Activated naive CD8-positive, alpha-beta T cell treated with anti-CD3 and anti-CD28 coated beads for 36 hours (primary cell): Measurements from ENCODE around the gene VGLL4. TPM values are rescaled to one million over a fixed set of nuclear protein-coding genes. Genes with fewer than 3 reads are reported as not detected.

ENCODE experiments used
- DNase-seq: peaks from one replicate; pipeline ENCODE4 v3.0.0; 2021
- H3K27ac Mint-ChIP-seq: one replicate; pipeline ENCODE4 v1.8.0; 2022; ENCODE audit warnings: mild to moderate bottlenecking, moderate library complexity, mixed read lengths
- H3K27me3 Mint-ChIP-seq: one replicate; pipeline ENCODE4 v1.8.0; 2022; ENCODE audit warnings: mild to moderate bottlenecking, mixed read lengths
- H3K36me3 Mint-ChIP-seq: one replicate; pipeline ENCODE4 v1.8.0; 2021; ENCODE audit warnings: mild to moderate bottlenecking, mixed read lengths
- H3K4me1 Mint-ChIP-seq: one replicate; pipeline ENCODE4 v1.8.0; 2021; ENCODE audit warnings: mixed read lengths
- H3K4me3 Mint-ChIP-seq: one replicate; pipeline ENCODE4 v1.8.0; 2022; ENCODE audit warnings: mild to moderate bottlenecking, moderate library complexity, mixed read lengths
- H3K9me3 Mint-ChIP-seq: one replicate; pipeline ENCODE4 v1.8.0; 2022; ENCODE audit warnings: mixed read lengths
- total RNA-seq, 2 experiments: library from RNA; stranded (reverse); gene quantifications; one replicate each; pipeline ENCODE4 v1.2.3, GENCODE V29; 2021

The VGLL4 gene
- total RNA-seq, 2 experiments from 2014 or later = 44.0 to 44.8 TPM

DNA sequence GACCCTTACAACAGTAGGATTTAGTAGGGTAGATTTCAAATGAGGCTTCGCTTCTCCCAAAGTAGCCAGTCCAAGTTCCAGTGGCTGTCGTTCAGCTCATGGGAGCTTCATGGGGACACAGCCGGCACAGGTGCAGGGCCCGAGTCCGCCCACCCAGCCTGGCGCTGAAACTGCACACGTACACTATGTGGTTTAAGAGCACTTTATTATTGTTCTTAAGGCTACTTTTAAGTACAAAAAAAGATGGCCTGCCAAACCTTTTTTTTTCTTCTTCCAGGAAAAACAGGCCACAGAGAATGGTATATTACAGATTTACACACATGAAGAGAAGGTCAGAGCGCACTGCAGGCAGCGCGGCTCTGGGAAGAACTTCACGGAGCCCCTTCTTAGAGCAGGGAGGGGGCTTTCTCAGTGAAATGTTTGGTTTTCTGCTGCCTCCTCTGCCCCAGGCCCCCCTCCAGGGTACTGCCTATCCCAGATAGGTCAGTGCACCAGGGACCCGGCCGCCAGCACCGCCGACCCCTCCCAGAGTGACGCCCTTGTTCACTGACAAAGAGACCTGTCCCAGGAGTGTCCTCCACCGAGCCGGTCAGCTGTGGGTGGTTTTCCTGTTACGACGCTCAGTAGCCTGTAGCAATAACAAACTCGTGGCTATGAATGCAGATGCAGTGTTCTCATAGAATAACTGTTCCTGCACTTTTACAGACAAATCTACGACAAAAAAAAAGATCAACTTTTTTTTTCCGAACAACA is 87.7 kb downstream of the VGLL4 start:
- Mint-ChIP-seq H3K9me3 (peaks cover 7% of the 10 kb centered on the region), H3K4me3 (no peak overlapping the region), H3K4me1 (peaks cover 5% of the 10 kb centered on the region), H3K27me3 (no peaks in the 10 kb centered on the region), H3K27ac (no peak overlapping the region), H3K36me3 (peaks cover 37% of the 10 kb centered on the region)
- no peak for DNase-seq

DNA sequence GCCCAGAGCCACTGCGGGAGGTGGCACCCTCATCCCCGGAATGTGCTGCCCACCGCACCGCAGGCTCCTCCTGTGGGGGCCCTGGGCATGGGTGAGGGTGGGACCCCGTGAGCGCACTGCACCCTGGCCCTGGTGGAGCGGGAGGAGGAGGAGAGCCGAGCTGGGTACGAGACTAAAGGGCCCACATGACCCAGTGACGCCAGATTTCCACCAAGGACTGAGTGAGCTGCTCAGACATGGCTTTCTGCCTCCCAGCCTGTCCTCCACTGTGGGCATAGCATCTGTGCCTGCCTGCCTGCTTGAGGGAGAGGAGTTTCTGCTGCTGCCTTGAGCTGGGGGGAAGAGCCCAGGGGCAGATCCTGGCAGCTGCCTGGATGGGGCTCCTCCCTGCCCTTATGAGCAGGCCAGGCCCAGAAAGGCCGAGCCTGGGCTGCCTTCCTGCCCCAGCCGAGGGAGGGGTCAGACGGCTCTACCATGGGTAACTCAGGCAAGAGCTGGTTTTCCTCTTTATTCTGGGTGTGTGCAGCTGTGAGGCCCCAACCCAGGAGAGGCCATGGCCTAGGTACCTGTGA is 88.4 kb downstream of the VGLL4 start:
- H3K36me3 Mint-ChIP-seq = peaks cover 42% of the 10 kb centered on the region
- H3K27ac Mint-ChIP-seq = no peak overlapping the region
- no peak for DNase-seq
- peaks cover 5% of the 10 kb centered on the region for H3K4me1 Mint-ChIP-seq
- no peak overlapping the region for H3K4me3 Mint-ChIP-seq
- H3K9me3 Mint-ChIP-seq = peaks cover 11% of the 10 kb centered on the region
- H3K27me3 Mint-ChIP-seq = no peaks in the 10 kb centered on the region

DNA sequence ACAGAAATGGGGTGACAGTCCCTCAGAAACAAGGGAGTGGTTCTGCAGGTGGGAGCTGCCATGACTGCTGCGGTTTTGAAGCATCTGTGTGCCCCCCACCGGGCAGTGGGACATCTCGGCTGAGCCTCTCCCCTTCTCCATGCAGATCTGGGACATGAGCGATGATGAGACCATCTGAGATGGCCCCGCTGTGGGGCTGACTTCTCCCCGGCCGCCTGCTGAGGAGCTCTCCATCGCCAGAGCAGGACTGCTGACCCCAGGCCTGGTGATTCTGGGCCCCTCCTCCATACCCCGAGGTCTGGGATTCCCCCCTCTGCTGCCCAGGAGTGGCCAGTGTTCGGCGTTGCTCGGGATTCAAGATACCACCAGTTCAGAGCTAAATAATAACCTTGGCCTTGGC is 89.0 kb downstream of the VGLL4 start:
- no peaks in the 10 kb centered on the region for H3K27me3 Mint-ChIP-seq
- H3K9me3 Mint-ChIP-seq = peaks cover 12% of the 10 kb centered on the region
- DNase-seq = no peak
- no peak overlapping the region for H3K27ac Mint-ChIP-seq
- peaks cover 44% of the 10 kb centered on the region for H3K36me3 Mint-ChIP-seq
- H3K4me1 Mint-ChIP-seq = peaks cover 5% of the 10 kb centered on the region
- no peak overlapping the region for H3K4me3 Mint-ChIP-seq

DNA sequence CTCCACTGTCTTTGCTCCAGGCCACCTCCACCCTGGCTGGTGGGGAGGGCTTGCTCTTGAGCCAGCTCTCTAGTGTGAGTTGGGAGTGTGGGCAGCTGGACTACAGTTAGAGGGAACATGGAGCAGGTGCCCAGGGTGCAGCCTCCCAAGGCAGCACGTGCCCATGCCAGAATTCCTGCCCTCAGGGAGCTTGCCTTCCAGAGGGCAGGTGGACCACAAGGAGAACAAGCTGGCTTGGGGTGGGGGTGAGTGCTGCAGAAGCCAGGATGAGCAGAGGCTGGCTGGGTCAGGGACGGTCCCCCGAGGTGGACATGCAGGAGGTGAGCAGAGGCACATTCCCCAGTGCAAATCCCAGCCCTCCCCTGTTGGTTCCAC is 89.5 kb downstream of the VGLL4 start:
- Mint-ChIP-seq H3K36me3 (peaks cover 46% of the 10 kb centered on the region), H3K27ac (no peak overlapping the region), H3K4me3 (no peak overlapping the region), H3K9me3 (peaks cover 12% of the 10 kb centered on the region), H3K27me3 (no peaks in the 10 kb centered on the region), H3K4me1 (peaks cover 5% of the 10 kb centered on the region)
- DNase-seq = no peak

DNA sequence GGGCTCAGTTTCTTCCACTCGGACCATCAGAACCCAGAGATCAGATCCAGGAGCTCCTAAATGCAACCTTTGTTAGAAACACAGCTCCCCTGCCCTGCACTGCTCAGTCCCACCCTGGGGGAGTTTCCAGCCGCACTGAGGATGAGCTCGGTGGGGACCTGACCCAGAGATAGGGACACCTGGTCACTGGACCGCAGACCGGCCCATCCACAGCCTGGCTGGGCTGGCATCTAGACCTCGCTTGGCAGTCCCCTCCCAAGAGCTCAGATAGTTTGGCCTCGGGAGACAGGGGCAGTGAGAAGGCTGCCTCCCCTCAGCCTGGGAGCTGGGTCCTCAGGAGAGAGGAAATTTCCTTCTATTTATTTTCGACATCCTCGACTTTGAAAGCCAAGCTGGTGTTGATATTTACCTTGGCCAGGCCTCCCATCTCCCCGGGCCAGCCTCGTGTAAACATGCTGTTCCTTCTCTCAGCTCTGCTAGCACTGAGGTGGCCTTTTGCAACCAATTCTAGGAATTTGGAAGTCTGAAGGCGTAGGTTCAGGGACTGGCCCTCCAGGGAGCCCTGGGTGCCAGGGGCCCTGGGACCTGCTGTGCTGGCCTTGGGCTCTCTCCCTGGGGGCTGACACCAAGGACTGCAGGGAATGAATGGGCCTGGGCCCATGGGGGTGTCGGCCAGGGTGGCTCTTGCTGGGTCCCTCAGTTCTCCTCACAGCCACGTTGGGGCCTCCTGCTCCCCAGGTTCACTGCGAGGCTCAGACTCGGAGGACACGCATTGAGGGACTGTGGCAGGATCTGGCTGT is 90.1 kb downstream of the VGLL4 start:
- Mint-ChIP-seq H3K4me1 (peaks cover 5% of the 10 kb centered on the region), H3K36me3 (peaks cover 47% of the 10 kb centered on the region), H3K27me3 (no peaks in the 10 kb centered on the region), H3K9me3 (peaks cover 12% of the 10 kb centered on the region), H3K27ac (no peak overlapping the region), H3K4me3 (no peak overlapping the region)
- DNase-seq = no peak

DNA sequence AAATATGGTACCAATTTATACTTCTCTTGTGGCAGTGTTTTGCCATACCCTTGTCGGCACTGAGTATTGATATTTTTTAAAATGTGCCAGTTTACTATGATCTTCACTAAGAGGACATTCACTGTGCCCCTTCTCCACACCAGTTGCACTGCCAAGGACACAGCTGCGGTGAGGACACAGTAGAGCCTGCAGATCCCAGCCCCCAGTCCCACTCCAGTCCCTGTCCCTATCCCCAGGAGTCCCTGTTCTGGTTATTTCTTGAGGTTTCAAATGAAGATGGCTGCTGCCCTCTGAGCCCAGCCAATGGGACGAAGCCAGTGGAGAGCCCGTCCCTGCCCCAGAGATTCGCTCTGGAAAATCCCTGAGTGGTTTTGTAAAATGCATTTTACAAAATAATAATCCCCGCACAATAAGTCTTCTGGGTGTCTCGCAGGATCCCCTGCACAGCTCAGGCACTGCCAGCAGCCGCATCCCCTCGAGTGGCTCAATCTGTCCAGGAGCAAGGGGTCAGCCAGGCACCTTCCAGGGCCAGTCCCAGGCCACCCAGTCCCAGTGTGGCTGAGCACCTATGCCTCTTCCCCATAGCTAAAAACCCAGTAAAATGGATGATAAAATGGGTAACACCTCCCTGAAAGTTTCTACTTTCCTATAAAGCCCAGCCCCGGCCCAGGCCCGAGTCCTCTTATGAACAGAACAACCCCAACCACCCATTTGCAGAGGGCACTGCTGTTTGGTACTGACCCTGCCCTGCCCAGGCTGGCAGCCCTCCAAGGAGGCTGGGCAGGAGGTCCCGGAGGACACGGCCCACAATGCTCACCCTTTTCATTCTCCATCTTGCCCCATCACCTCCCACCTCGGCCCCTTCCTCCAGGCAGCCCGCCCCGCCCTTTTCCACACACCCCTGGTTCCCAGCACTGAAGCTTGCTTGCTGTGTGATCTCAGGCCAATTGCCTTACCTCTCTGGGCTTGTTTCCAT is 91.1 kb downstream of the VGLL4 start:
- Mint-ChIP-seq H3K36me3 (peaks cover 52% of the 10 kb centered on the region), H3K27ac (no peak overlapping the region), H3K9me3 (peaks cover 16% of the 10 kb centered on the region), H3K4me3 (no peak overlapping the region), H3K27me3 (no peaks in the 10 kb centered on the region), H3K4me1 (no peaks in the 10 kb centered on the region)
- DNase-seq = no peak

DNA sequence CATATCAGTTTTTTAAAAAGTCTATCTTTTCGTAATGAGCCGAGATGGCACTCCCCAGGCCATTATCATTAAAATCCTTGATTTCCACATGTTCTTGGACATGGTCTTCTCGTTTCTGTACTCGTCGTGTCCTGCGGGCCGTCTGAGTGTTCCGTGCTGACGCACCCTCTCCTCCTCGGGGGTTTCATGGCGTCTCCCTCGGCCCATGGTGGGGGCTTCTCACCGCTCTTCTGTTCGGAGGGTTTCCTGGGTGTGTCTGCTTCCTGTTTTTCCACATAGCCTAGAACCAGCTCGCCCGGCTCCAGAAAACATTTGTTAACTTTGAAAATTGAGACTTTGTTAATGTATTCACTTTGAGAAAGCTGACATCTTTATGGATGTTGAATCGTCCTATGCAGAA is 92.7 kb downstream of the VGLL4 start:
- Mint-ChIP-seq H3K27ac (no peak overlapping the region), H3K4me1 (no peaks in the 10 kb centered on the region), H3K4me3 (no peak overlapping the region), H3K27me3 (no peaks in the 10 kb centered on the region), H3K9me3 (peaks cover 19% of the 10 kb centered on the region), H3K36me3 (peaks cover 59% of the 10 kb centered on the region)
- no peak for DNase-seq

DNA sequence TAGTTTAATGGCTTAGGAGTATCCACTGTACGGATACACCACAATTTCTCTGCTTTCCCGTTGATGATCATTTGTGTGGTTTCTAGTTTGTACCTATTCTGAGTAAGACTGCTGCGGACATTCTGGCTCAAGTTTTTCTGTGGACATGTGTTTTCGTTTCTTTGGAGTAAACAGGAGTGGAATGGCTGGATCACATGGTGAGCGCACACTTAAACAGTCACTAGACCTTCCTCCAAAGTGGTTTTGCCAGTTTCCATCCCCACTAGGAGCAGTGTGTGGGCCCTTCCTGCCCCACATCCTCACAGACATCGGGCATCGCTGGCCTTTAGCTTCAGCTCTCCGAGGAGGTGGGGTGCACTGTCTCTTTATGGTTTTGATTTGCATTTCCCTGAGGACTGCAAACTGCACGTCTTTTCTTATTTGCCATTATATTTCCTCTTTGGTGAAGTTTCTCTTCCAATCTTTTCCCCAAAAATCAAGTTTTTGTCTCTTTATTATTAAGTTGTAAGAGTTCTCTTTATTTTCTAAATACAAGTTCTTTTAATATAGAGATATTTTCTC is 94.1 kb downstream of the VGLL4 start:
- peaks cover 19% of the 10 kb centered on the region for H3K9me3 Mint-ChIP-seq
- H3K36me3 Mint-ChIP-seq = peaks cover 53% of the 10 kb centered on the region
- H3K4me1 Mint-ChIP-seq = no peaks in the 10 kb centered on the region
- DNase-seq = no peak
- H3K4me3 Mint-ChIP-seq = no peak overlapping the region
- no peak overlapping the region for H3K27ac Mint-ChIP-seq
- no peaks in the 10 kb centered on the region for H3K27me3 Mint-ChIP-seq

DNA sequence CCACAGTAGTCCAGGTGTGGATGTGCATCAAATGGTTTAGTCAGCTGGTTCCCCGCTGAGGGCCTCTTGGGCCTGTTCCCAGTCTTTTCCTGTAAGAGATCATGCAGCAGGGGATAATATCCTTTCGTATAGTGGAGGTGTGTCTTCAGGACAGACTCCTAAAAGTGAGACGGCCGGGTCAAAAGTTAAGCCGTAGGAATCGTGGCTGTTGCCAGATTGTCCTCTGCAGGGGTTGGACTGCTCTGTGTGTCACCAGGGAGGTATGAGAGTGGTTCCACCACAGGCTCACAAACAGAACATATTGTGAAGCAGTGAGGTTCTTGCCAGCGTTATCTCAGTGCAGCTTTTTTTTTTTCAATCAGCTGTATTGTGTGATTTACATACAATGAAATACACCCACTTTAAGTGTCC is 95.0 kb downstream of the VGLL4 start:
- DNase-seq = no peak
- peaks cover 19% of the 10 kb centered on the region for H3K9me3 Mint-ChIP-seq

DNA sequence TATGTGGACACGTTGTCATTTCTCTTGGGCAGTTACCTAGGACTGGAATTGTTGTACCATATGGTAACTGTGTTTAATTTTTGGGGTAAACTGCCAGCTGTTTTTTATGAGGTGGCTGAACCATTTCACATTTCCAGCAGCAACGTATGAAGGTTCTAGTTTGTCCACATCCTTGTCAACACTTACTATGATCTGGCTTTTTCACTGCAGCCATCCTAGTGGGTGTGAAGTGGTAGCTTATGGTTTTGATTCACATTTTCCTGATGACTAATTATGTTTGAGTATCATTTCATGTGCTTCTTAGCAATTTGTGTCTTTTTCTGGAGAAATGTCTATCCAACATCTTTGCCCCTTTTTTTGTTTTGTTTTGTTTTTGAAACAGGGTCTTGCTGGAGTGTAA is 96.2 kb downstream of the VGLL4 start:
- peaks cover 40% of the 10 kb centered on the region for H3K36me3 Mint-ChIP-seq
- H3K4me3 Mint-ChIP-seq = no peak overlapping the region
- DNase-seq = no peak
- peaks cover 13% of the 10 kb centered on the region for H3K9me3 Mint-ChIP-seq
- H3K27ac Mint-ChIP-seq = no peak overlapping the region
- H3K27me3 Mint-ChIP-seq = no peaks in the 10 kb centered on the region
- no peaks in the 10 kb centered on the region for H3K4me1 Mint-ChIP-seq

More for the DNA sequence above, 95.0 kb downstream of the VGLL4 start:
- Mint-ChIP-seq H3K4me3 (no peak overlapping the region), H3K36me3 (peaks cover 50% of the 10 kb centered on the region), H3K27ac (no peak overlapping the region), H3K4me1 (no peaks in the 10 kb centered on the region), H3K27me3 (no peaks in the 10 kb centered on the region)

DNA sequence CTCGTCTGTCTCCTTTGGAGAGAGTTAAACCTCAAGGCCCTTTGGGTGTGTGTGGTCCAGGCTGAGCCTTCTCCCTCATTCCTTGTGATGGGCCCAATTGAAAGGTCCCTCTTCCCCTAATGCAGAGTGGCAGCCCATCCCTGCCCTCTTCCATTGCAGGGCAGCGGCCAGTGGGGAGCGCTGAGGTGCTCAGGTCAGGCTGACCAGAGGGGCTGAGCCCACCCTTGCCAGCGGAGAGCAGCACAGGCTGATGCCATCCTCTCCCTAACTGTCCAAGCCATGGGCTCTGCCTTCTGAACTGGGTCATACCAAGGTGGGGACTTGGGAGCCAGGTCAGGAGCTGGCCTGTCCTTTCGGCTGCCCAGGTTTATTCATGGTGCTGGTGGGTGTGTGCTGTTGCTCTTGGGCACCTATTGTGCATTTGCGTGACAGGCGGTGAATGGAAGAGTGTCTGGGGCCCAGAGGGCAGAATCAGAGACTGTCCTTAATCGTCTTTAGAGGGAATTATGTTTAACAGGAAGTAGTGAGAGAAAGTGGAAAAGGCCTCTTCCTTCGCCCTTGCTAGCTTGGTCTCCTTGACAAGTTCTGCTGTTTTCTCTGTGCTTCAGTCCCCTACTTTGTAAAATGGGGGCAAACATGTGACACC is 96.9 kb downstream of the VGLL4 start:
- Mint-ChIP-seq H3K4me3 (no peak overlapping the region), H3K9me3 (peaks cover 12% of the 10 kb centered on the region), H3K27me3 (no peaks in the 10 kb centered on the region), H3K36me3 (peaks cover 33% of the 10 kb centered on the region), H3K4me1 (no peaks in the 10 kb centered on the region), H3K27ac (no peak overlapping the region)
- DNase-seq = no peak

DNA sequence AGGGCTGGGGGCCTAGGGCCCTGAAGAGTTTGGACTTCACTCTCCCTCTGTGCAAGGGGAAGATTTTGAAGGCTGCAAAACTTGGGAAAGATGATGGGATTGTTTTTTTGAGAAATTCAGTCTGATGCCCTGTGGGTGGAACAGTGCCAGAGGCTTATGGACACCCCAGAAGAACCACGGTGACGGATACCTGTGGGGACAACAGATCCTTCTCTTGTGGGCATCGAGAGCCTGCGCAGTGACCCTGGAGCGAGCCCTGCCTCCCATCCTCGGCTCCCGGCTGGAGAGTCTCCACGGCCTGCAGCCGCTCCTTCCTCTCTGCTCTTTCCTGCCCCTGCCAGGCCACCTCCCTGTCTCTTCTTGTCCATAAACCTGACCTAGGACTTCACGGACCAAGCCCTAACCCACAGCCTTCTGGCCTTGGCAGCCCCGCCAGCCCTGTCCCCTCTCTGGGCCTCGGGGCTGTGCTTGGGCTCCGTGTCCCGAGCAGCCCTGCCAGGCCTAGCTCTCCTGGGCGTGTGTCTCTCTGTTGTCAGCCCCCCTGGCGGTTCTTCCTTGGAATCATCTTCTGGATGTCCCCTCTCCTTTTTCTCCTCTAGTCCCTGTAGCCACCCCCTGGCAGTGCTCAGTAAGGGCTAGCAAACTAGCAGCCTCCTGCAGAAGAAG is 98.4 kb downstream of the VGLL4 start:
- H3K4me1 Mint-ChIP-seq = no peaks in the 10 kb centered on the region
- no peak for DNase-seq
- peaks cover 8% of the 10 kb centered on the region for H3K9me3 Mint-ChIP-seq
- H3K36me3 Mint-ChIP-seq = peaks cover 26% of the 10 kb centered on the region
- H3K4me3 Mint-ChIP-seq = no peak overlapping the region
- no peaks in the 10 kb centered on the region for H3K27me3 Mint-ChIP-seq
- H3K27ac Mint-ChIP-seq = no peak overlapping the region

DNA sequence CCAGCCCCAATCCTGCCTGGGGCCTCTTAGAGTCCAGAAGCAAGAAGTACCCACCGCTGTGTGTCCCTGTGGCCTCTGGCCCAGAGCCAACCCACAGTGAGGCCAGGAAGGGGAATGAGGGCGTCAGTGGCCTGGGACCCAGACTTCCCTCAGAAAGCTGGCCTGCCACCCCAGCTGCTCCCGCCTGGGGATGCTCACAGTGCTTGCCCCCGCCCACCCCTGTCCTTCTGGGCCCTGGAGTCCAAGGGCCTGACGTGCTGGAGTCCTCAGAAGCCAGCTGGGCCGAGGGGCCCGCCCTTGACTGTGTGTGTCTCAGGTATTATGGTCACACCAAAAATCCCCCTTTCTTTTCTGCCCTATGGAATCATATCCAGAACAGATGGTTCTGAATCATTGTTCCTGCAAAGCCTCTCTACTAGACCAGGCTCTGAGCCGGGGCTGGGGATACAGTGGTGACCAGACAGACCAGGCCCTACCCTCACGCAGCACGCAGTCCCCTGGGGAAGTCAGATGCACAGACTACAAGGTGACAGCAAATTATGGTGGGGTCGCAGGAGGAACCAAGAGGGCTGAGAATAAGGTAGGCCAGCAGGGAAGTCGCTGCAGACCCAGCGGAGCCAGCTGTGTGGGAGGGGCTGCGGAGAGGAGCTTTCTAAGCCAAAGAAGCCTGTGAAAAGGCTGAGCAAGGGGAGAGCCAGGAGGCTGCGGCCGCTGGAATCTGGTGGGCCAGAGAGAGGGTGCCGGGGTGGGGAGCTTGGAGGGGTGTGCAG is 99.1 kb downstream of the VGLL4 start:
- no peak for DNase-seq
- H3K27ac Mint-ChIP-seq = no peak overlapping the region
- peaks cover 24% of the 10 kb centered on the region for H3K36me3 Mint-ChIP-seq
- peaks cover 7% of the 10 kb centered on the region for H3K9me3 Mint-ChIP-seq
- no peaks in the 10 kb centered on the region for H3K27me3 Mint-ChIP-seq
- no peaks in the 10 kb centered on the region for H3K4me1 Mint-ChIP-seq
- no peak overlapping the region for H3K4me3 Mint-ChIP-seq
